Neural progenitor cell (in vitro differentiated cells): ENCODE results near the gene NFU1. TPM values are rescaled to one million over a fixed set of nuclear protein-coding genes. Genes with fewer than 3 reads are reported as not detected.

ENCODE experiments used
- DNase-seq: peaks from one replicate; pipeline ENCODE4 v3.0.0-alpha.2; 2016; ENCODE audit warnings: low spot score
- H2AFZ ChIP-seq: fragments of 200-600 bp; sonication (generic); replicated peaks from 2 replicates; pipeline ENCODE4 v1.6.1; 2016; ENCODE audit warnings: antibody characterized with exemption
- H3F3A ChIP-seq: fragments of 200-600 bp; sonication (generic); 2 replicates; pipeline ENCODE4 v1.6.1; 2016; ENCODE audit warnings: antibody characterized with exemption, low read depth
- H3K27ac ChIP-seq: fragments of 200-600 bp; sonication (generic); 2 replicates; pipeline ENCODE4 v1.5.1; 2016; ENCODE audit warnings: mild to moderate bottlenecking
- H3K27me3 ChIP-seq: fragments of 200-600 bp; sonication (generic); 2 replicates; pipeline ENCODE4 v1.6.1; 2016; ENCODE audit warnings: mild to moderate bottlenecking, moderate library complexity
- H3K36me3 ChIP-seq: fragments of 200-600 bp; sonication (generic); 2 replicates; pipeline ENCODE4 v1.5.1; 2016
- H3K4me1 ChIP-seq: fragments of 200-600 bp; sonication (generic); 2 replicates; pipeline ENCODE4 v1.6.1; 2016; ENCODE audit warnings: mixed run types
- H3K4me2 ChIP-seq: fragments of 200-600 bp; sonication (generic); 2 replicates; pipeline ENCODE4 v1.6.1; 2016
- H3K4me3 ChIP-seq: fragments of 200-600 bp; sonication (generic); 2 replicates; pipeline ENCODE4 v1.5.1; 2016
- H3K79me2 ChIP-seq: fragments of 200-600 bp; sonication (generic); 2 replicates; pipeline ENCODE4 v1.6.1; 2016; ENCODE audit warnings: low read depth
- H3K9ac ChIP-seq: fragments of 200-600 bp; sonication (generic); 2 replicates; pipeline ENCODE4 v1.6.1; 2016
- H3K9me3 ChIP-seq: fragments of 200-600 bp; sonication (generic); 2 replicates; pipeline ENCODE4 v1.5.1; 2016; ENCODE audit warnings: low read depth
- H4K20me1 ChIP-seq: fragments of 200-600 bp; sonication (generic); 2 replicates; pipeline ENCODE4 v1.6.1; 2016; ENCODE audit warnings: low read depth
- H3K27ac Mint-ChIP-seq: 3 replicates; pipeline ENCODE4 v1.8.0; 2021; ENCODE audit warnings: mixed read lengths
- H3K27me3 Mint-ChIP-seq: 2 replicates; pipeline ENCODE4 v1.8.0; 2022; ENCODE audit warnings: low read depth, mild to moderate bottlenecking, inconsistent platforms, moderate library complexity, mixed read lengths; ENCODE audit not compliant: insufficient read depth
- H3K36me3 Mint-ChIP-seq: 3 replicates; pipeline ENCODE4 v1.8.0; 2021; ENCODE audit warnings: mixed read lengths
- H3K4me1 Mint-ChIP-seq: 3 replicates; pipeline ENCODE4 v1.8.0; 2021; ENCODE audit warnings: mixed read lengths
- H3K4me3 Mint-ChIP-seq: 3 replicates; pipeline ENCODE4 v1.8.0; 2021; ENCODE audit warnings: mild to moderate bottlenecking, moderate library complexity, mixed read lengths
- H3K9me3 Mint-ChIP-seq: 3 replicates; pipeline ENCODE4 v1.8.0; 2020; ENCODE audit warnings: mixed read lengths
- EZH2 ChIP-seq: fragments of 200-600 bp; sonication (generic); IDR thresholded peaks from 2 replicates; pipeline ENCODE4 v1.6.1; 2017; ENCODE audit warnings: antibody characterized with exemption, mild to moderate bottlenecking, moderate library complexity
- EZH2phosphoT487 ChIP-seq: fragments of 200-600 bp; sonication (generic); IDR thresholded peaks from 2 replicates; pipeline ENCODE4 v1.6.1; 2017; ENCODE audit warnings: antibody characterized with exemption
- total RNA-seq: library from RNA; depleted of rRNA; stranded (reverse); fragments of >200 nt; gene quantifications from 2 replicates; pipeline ENCODE4 v1.2.3, GENCODE V29; 2015; ENCODE audit warnings: low replicate concordance
- TF ChIP-seq, protein P1 (sequence below): fragments of 200-600 bp; sonication (generic); IDR thresholded peaks from 2 replicates; pipeline ENCODE4 v1.5.1; 2017; ENCODE audit warnings: antibody characterized with exemption, mild to moderate bottlenecking

NFU1 gene
- total RNA-seq, 1 donor from 2014 or later = 74.3 TPM

DNA sequence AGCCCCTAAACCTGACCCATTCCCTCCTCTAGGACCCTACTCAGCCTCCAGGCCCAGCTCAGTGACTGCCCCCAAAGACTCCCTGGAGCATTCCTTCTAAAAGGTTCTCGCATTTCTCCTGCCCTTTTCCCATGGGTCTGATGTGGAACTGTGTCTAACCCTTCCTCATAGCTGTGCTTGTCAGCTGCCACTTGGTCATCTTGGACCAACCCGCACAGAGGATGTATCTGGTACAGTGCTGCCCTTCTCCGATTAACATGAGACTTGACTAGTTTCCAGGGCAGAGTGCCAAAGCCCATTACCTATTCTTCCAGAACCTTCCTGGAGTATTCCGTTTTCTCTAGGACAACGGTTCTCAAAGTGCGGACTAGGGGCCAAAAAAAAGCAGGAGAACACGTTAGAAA lies 518 bp upstream of the NFU1 start:
- Mint-ChIP-seq H3K27me3 (no peaks in the 10 kb centered on the region), H3K27ac (peak overlapping the region; percentile 92), H3K4me3 (peak overlapping the region; percentile 97), H3K36me3 (peaks cover 6% of the 10 kb centered on the region), H3K9me3 (no peaks in the 10 kb centered on the region), H3K4me1 (peaks cover 23% of the 10 kb centered on the region)
- no peaks in the 10 kb centered on the region for H3K9me3 ChIP-seq
- H3K79me2 ChIP-seq = peaks cover 31% of the 10 kb centered on the region
- H3K4me1 ChIP-seq = peaks cover 16% of the 10 kb centered on the region
- no peak overlapping the region for H3K27ac ChIP-seq
- no peaks in the 10 kb centered on the region for H3K27me3 ChIP-seq
- H3K36me3 ChIP-seq = no peaks in the 10 kb centered on the region
- peak overlapping the region; percentile 83 for H3K4me3 ChIP-seq
- TF ChIP-seq EZH2 (no peak), EZH2phosphoT487 (no peak)
- TF ChIP-seq, protein P1, sequence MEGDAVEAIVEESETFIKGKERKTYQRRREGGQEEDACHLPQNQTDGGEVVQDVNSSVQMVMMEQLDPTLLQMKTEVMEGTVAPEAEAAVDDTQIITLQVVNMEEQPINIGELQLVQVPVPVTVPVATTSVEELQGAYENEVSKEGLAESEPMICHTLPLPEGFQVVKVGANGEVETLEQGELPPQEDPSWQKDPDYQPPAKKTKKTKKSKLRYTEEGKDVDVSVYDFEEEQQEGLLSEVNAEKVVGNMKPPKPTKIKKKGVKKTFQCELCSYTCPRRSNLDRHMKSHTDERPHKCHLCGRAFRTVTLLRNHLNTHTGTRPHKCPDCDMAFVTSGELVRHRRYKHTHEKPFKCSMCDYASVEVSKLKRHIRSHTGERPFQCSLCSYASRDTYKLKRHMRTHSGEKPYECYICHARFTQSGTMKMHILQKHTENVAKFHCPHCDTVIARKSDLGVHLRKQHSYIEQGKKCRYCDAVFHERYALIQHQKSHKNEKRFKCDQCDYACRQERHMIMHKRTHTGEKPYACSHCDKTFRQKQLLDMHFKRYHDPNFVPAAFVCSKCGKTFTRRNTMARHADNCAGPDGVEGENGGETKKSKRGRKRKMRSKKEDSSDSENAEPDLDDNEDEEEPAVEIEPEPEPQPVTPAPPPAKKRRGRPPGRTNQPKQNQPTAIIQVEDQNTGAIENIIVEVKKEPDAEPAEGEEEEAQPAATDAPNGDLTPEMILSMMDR = no peak
- H3K4me2 ChIP-seq = peak overlapping the region; percentile 53
- H4K20me1 ChIP-seq = no peaks in the 10 kb centered on the region
- DNase-seq = no peak
- H2AFZ ChIP-seq = peak overlapping the region; percentile 94
- peaks cover 19% of the 10 kb centered on the region for H3F3A ChIP-seq
- H3K9ac ChIP-seq = no peak overlapping the region

DNA sequence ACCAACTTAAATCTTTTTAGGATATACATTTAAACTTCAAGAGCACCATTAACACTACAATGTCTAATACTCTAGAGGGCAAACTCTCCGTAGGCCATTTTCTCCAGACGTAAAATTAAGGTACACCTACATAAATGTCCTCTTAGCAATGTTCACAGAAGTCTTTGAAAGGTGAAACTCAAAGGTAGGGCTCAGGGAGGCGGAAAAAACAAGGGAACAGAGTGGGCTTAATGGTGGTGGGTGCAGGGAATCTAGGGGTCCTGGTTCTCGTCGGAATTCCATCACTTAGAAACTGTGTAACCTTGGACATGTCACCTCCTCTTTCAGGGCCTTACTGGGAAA lies 668 bp downstream of the NFU1 start:
- H3K79me2 ChIP-seq = peaks cover 31% of the 10 kb centered on the region
- peak overlapping the region; percentile 94 for H2AFZ ChIP-seq
- H3K27me3 ChIP-seq = no peaks in the 10 kb centered on the region
- H3K36me3 ChIP-seq = no peaks in the 10 kb centered on the region
- H3K4me1 ChIP-seq = peaks cover 16% of the 10 kb centered on the region
- no peaks in the 10 kb centered on the region for H4K20me1 ChIP-seq
- peaks cover 19% of the 10 kb centered on the region for H3F3A ChIP-seq
- peak overlapping the region; percentile 64 for H3K27ac ChIP-seq
- DNase-seq = no peak
- TF ChIP-seq EZH2phosphoT487 = no peak
- TF ChIP-seq EZH2 = no peak
- Mint-ChIP-seq H3K27ac (peak overlapping the region; percentile 96), H3K4me3 (peak overlapping the region; percentile 97), H3K36me3 (peaks cover 8% of the 10 kb centered on the region), H3K27me3 (no peaks in the 10 kb centered on the region), H3K9me3 (no peaks in the 10 kb centered on the region), H3K4me1 (peaks cover 23% of the 10 kb centered on the region)
- no peaks in the 10 kb centered on the region for H3K9me3 ChIP-seq
- peak overlapping the region; percentile 59 for H3K9ac ChIP-seq
- H3K4me2 ChIP-seq = peak overlapping the region; percentile 99
- peak overlapping the region; percentile 83 for H3K4me3 ChIP-seq

DNA sequence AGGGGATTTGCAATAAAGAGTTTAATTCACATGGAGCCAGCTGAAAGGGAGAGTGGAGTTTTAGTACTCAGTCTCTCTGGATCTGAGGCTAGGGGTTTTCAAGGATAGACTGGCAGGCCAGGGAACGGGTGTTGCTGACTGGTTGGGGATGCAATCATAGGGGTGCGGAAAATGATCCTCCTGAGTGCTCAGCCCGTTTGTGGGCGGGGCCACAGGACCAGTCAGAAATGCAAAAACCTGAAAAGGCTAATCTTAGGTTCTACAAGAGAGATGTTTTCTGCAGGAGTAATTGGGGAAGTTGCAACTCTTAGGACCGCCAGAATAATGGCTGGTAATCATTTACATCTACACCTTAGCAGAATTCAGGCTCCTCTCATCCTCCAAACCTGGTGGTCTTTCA lies 2.5 kb downstream of the NFU1 start:
- Histone ChIP-seq H3K4me3 (no peak overlapping the region), H2AFZ (no peak overlapping the region), H3K27me3 (no peaks in the 10 kb centered on the region), H3K4me2 (peak overlapping the region; percentile 99), H3K27ac (no peak overlapping the region), H4K20me1 (no peaks in the 10 kb centered on the region), H3K36me3 (no peaks in the 10 kb centered on the region), H3K4me1 (peaks cover 16% of the 10 kb centered on the region), H3K79me2 (peaks cover 31% of the 10 kb centered on the region), H3K9me3 (no peaks in the 10 kb centered on the region), H3F3A (peaks cover 19% of the 10 kb centered on the region), H3K9ac (no peak overlapping the region)
- H3K27me3 Mint-ChIP-seq = no peaks in the 10 kb centered on the region
- H3K4me1 Mint-ChIP-seq = peaks cover 23% of the 10 kb centered on the region
- TF ChIP-seq EZH2phosphoT487 (no peak), EZH2 (no peak)
- TF ChIP-seq, protein P1 = no peak
- H3K9me3 Mint-ChIP-seq = no peaks in the 10 kb centered on the region
- peak overlapping the region; percentile 18 for H3K4me3 Mint-ChIP-seq
- DNase-seq = no peak
- H3K27ac Mint-ChIP-seq = no peak overlapping the region
- peaks cover 8% of the 10 kb centered on the region for H3K36me3 Mint-ChIP-seq

DNA sequence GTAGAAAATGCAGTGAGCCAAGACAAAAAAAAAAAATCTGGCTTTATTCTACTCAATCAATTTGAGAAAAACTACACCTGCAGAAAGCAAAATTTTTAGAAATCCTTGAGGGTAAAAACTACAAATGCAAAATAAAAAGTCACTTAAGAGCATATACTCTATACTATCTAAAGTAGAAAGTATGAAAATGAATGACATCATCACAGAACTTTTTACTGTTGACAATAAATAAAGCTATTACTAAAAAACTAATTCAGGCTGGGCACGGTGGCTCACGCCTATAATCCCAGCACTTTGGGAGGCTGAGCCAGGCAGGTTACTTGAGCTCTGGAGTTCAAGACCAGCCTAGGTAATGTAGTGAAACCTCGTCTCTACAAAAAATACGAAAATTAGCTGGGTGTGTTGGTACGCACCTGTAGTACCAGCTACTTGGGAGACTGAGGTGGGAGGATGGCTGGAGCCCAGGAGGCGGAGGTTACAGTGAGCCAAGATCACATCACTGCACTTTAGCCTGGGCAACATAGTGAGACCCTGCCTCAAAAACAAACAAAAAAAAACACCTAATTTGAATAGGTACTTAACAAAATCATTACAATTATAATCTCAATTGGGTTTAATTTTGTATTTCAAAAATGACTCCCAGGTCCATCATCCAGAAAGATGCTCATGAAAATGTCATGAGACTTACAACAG lies 7.6 kb downstream of the NFU1 start:
- no peak overlapping the region for H3K27ac Mint-ChIP-seq
- no peaks in the 10 kb centered on the region for H4K20me1 ChIP-seq
- no peaks in the 10 kb centered on the region for H3K27me3 ChIP-seq
- H3K9ac ChIP-seq = no peak overlapping the region
- TF ChIP-seq EZH2 (no peak), EZH2phosphoT487 (no peak)
- TF ChIP-seq, protein P1 = no peak
- H3K36me3 Mint-ChIP-seq = peaks cover 13% of the 10 kb centered on the region
- H2AFZ ChIP-seq = no peak overlapping the region
- H3K4me1 ChIP-seq = no peaks in the 10 kb centered on the region
- no peaks in the 10 kb centered on the region for H3K27me3 Mint-ChIP-seq
- no peaks in the 10 kb centered on the region for H3K9me3 ChIP-seq
- H3F3A ChIP-seq = no peaks in the 10 kb centered on the region
- H3K79me2 ChIP-seq = peaks cover 9% of the 10 kb centered on the region
- H3K4me2 ChIP-seq = no peak overlapping the region
- peaks cover under 1% of the 10 kb centered on the region for H3K4me1 Mint-ChIP-seq
- H3K27ac ChIP-seq = no peak overlapping the region
- H3K4me3 ChIP-seq = no peak overlapping the region
- H3K36me3 ChIP-seq = no peaks in the 10 kb centered on the region
- no peak for DNase-seq
- H3K4me3 Mint-ChIP-seq = no peak overlapping the region
- H3K9me3 Mint-ChIP-seq = no peaks in the 10 kb centered on the region
